Measurements from ENCODE around the gene FUBP1.

- no peak for TF ChIP-seq MLX (CRISPR knock-in tag; IDR thresholded peaks at IDR 0.05)
- no peak for TF ChIP-seq ZMAT4 (CRISPR knock-in tag; IDR thresholded peaks at IDR 0.05)
- no peak for TF ChIP-seq EMX1 (CRISPR knock-in tag; IDR thresholded peaks at IDR 0.05)
- no peak for TF ChIP-seq ATF6 (CRISPR knock-in tag; IDR thresholded peaks at IDR 0.05)
- TF ChIP-seq USF2 (CRISPR knock-in tag; IDR thresholded peaks at IDR 0.05), result no peak
Observed at GRCh38 chr1:77975907-77976306, 3.0 kb downstream of the FUBP1 start.

All from WTC11 (cell line).